HepG2 (cell line): ENCODE results near the gene FGFR3. TPM values are rescaled to one million over a fixed set of nuclear protein-coding genes. Genes with fewer than 3 reads are reported as not detected.

Experiments
- ATAC-seq: fragments of 200-7000 bp; cut with Tn5 transposase; 3 replicates; pipeline ENCODE4 v1.9.1; 2020; ENCODE audit warnings: mild to moderate bottlenecking, moderate library complexity
- BruUV-seq: library from RNA; stranded (reverse); fragments of 400-500 nt; replicated peaks from 2 replicates; lab custom pipeline; 2021; lab: Mats Ljungman, UMichigan
- CTCF ChIA-PET: fragments of 300-600 bp; formaldehyde crosslinking; extraction: SDS; loops from one replicate; lab custom pipeline; 2021; ENCODE audit warnings: low total read pairs, inconsistent platforms, low intra/inter-chr PET ratio; lab: Yijun Ruan, JAX
- POLR2A ChIA-PET: fragments of 350-600 bp; sonication (Branson Sonifier 250); formaldehyde crosslinking; loops from one replicate; lab custom pipeline; 2020; ENCODE audit warnings: antibody characterized with exemption, inconsistent platforms; lab: Yijun Ruan, JAX
- DNase-seq: peaks from one replicate; pipeline ENCODE4 v3.0.0-alpha.2; 2015; ENCODE audit warnings: low spot score
- FAIRE-seq: peaks from 3 replicates; lab custom pipeline; 2011; peaks lifted over from hg19 to GRCh38; lab: Jason Lieb, UNC
- H2AFZ ChIP-seq: one replicate; pipeline ENCODE4 v1.6.1; 2011; ENCODE audit warnings: low read length, inconsistent platforms
- H3K27ac ChIP-seq: fragments of 300-600 bp; 3 replicates; pipeline ENCODE4 v1.8.0; 2011; ENCODE audit warnings: mixed run types, mild to moderate bottlenecking, mixed read lengths, low read length, inconsistent platforms; ENCODE audit not compliant: insufficient read depth; ENCODE audit errors: extremely low read length
- H3K27me3 ChIP-seq, 2 experiments: fragments of 200-600 bp in 1 of 2; 2 replicates in 1 of 2; 3 replicates in 1 of 2; pipeline versions ENCODE4 v1.6.0 to v1.8.0; 2011; ENCODE audit warnings: low read length in 2 of 2, mild to moderate bottlenecking in 2 of 2, moderate library complexity in 2 of 2, inconsistent platforms in 1 of 2; ENCODE audit not compliant: insufficient read depth in 2 of 2, control insufficient read depth in 1 of 2
- H3K36me3 ChIP-seq, 2 experiments: fragments of 200-600 bp in 1 of 2; replicated peaks in 1 of 2; 2 replicates in 1 of 2; 3 replicates in 1 of 2; pipeline versions ENCODE4 v1.5.1 to v1.8.0; 2011; ENCODE audit warnings: low read length in 2 of 2, inconsistent platforms in 1 of 2; ENCODE audit not compliant: insufficient read depth in 2 of 2, control insufficient read depth in 1 of 2
- H3K4me1 ChIP-seq: 2 replicates; pipeline ENCODE4 v1.5.1; 2012; ENCODE audit warnings: low read length, inconsistent platforms; ENCODE audit not compliant: insufficient read depth
- H3K4me2 ChIP-seq: 2 replicates; pipeline ENCODE4 v1.6.0; 2011; ENCODE audit warnings: low read depth, low read length, inconsistent platforms
- H3K4me3 ChIP-seq, 3 experiments: fragments of 200-600 bp in 1 of 3; sonication (generic), shearing (Covaris generic) in 1 of 3; replicated peaks in 1 of 3; 2 replicates each; pipeline ENCODE4 v1.5.1; 2011 to 2016; ENCODE audit warnings: low read length in 3 of 3, inconsistent platforms in 2 of 3, low read depth in 2 of 3, mild to moderate bottlenecking in 2 of 3, control low read depth in 1 of 3, mixed read lengths in 1 of 3; ENCODE audit not compliant: insufficient read depth in 1 of 3
- H3K79me2 ChIP-seq: one replicate; pipeline ENCODE4 v1.6.1; 2011; ENCODE audit warnings: low read length, inconsistent platforms; ENCODE audit not compliant: insufficient read depth
- H3K9ac ChIP-seq: 2 replicates; pipeline ENCODE4 v1.6.0; 2011; ENCODE audit warnings: mild to moderate bottlenecking, low read depth, low read length, inconsistent platforms; ENCODE audit not compliant: insufficient read depth
- H3K9me3 ChIP-seq: 2 replicates; pipeline ENCODE4 v1.5.1; 2012; ENCODE audit warnings: mild to moderate bottlenecking, low read length
- H4K20me1 ChIP-seq: 2 replicates; pipeline ENCODE4 v1.6.0; 2011; ENCODE audit warnings: inconsistent platforms, mild to moderate bottlenecking, low read length, moderate library complexity; ENCODE audit not compliant: insufficient read depth
- NFYB ChIP-seq: sonication (generic); formaldehyde crosslinking; IDR thresholded peaks from 2 replicates; pipeline ENCODE4 v1.4.0; 2020; ENCODE audit warnings: missing genetic modification reagents
- SAFB2 ChIP-seq: sonication (generic); formaldehyde crosslinking; IDR thresholded peaks from 2 replicates; pipeline ENCODE4 v1.5.1; 2020; ENCODE audit warnings: missing genetic modification reagents, low read depth, mild to moderate bottlenecking, borderline replicate concordance
- SIX4 ChIP-seq: sonication (generic); formaldehyde crosslinking; IDR thresholded peaks from 2 replicates; pipeline ENCODE4 v1.4.0; 2020; ENCODE audit warnings: missing genetic modification reagents
- TGIF2 ChIP-seq: IDR thresholded peaks from 2 replicates; pipeline ENCODE4 v1.6.1; 2016; ENCODE audit warnings: control low read depth, missing compliant biosample characterization
- TMF1 ChIP-seq: sonication (generic); formaldehyde crosslinking; IDR thresholded peaks from 2 replicates; pipeline ENCODE4 v1.8.1; 2022; ENCODE audit warnings: low read depth, missing genetic modification reagents
- ZKSCAN5 ChIP-seq: sonication (generic); formaldehyde crosslinking; IDR thresholded peaks from 2 replicates; pipeline ENCODE4 v1.5.1; 2020; ENCODE audit warnings: mild to moderate bottlenecking, missing genetic modification reagents
- ZNF776 ChIP-seq: sonication (generic); formaldehyde crosslinking; IDR thresholded peaks from 2 replicates; pipeline ENCODE4 v1.4.0; 2020; ENCODE audit warnings: mild to moderate bottlenecking, missing genetic modification reagents
- ZNF816 ChIP-seq: sonication (generic); formaldehyde crosslinking; IDR thresholded peaks from 2 replicates; pipeline ENCODE4 v1.8.0; 2022; ENCODE audit warnings: missing genetic modification reagents, mild to moderate bottlenecking, borderline replicate concordance
- WGBS: methylation state at CpG from one replicate; pipeline ENCODE4 v1.1.6; 2017; ENCODE audit warnings: low lambda C conversion rate; 5-methylcytosine and 5-hydroxymethylcytosine counted together
- in situ Hi-C: cut with HindIII; loops from 2 replicates; pipeline ENCODE4 v1.10.0; 2017; ENCODE audit warnings: low pct_unique_long_range_greater_than_20kb; ENCODE audit not compliant: extremely low pct_ligation_motif_present
- intact Hi-C: fragments of 100-400 bp; cut with micrococcal nuclease; formaldehyde crosslinking; loops from one replicate; pipeline ENCODE4 v1.10.0; 2022; ENCODE audit not compliant: unreplicated experiment
- polyA plus RNA-seq, 8 experiments: library from polyadenylated mRNA; depleted of rRNA in 3 of 8; stranded (reverse) in 7 of 8; unstranded in 1 of 8; fragments of >200 nt; fragmentation: Illumina TruSeq in 4 of 8; extraction: Trizol in 4 of 8; gene quantifications; 2 replicates each; pipeline versions ENCODE4 v1.2.1 to v1.2.3, GENCODE V29; 2011 to 2016; ENCODE audit warnings: low read depth in 4 of 8, missing spikeins in 1 of 8, mixed read lengths in 1 of 8; ENCODE audit not compliant: insufficient read depth in 1 of 8
- total RNA-seq, 5 experiments: library from RNA; depleted of rRNA; stranded (reverse); fragments of >200 nt; fragmentation: Illumina TruSeq; extraction: Trizol; gene quantifications; 2 replicates each; pipeline ENCODE4 v1.2.3, GENCODE V29; 2016; ENCODE audit warnings: low read depth in 1 of 5
- TF ChIP-seq, protein P1 (sequence below): sonication (generic); formaldehyde crosslinking; IDR thresholded peaks from 2 replicates; pipeline ENCODE4 v1.4.0; 2020; ENCODE audit warnings: missing genetic modification reagents
- TF ChIP-seq, protein P2 (sequence below): sonication (generic); formaldehyde crosslinking; IDR thresholded peaks from 2 replicates; pipeline ENCODE4 v1.9.0; 2021; ENCODE audit warnings: missing genetic modification reagents, borderline replicate concordance
- TF ChIP-seq, protein P3 (sequence below): sonication (generic); formaldehyde crosslinking; IDR thresholded peaks from 2 replicates; pipeline ENCODE4 v1.5.0; 2020; ENCODE audit warnings: mild to moderate bottlenecking, missing genetic modification reagents, borderline replicate concordance
- TF ChIP-seq, protein P4 (sequence below): sonication (generic); formaldehyde crosslinking; IDR thresholded peaks from 2 replicates; pipeline ENCODE4 v1.5.0; 2020; ENCODE audit warnings: missing genetic modification reagents, mild to moderate bottlenecking, borderline replicate concordance
- TF ChIP-seq, protein P5 (sequence below): sonication (generic); formaldehyde crosslinking; IDR thresholded peaks from 2 replicates; pipeline ENCODE4 v1.8.0; 2023; ENCODE audit warnings: mild to moderate bottlenecking, missing genetic modification reagents

Gene FGFR3
- total and polyA plus RNA-seq, 2 of the 13 experiments (the other 11 are each of a cell fraction or from before 2014, with no cell fraction given) = 103 to 109 TPM

DNA sequence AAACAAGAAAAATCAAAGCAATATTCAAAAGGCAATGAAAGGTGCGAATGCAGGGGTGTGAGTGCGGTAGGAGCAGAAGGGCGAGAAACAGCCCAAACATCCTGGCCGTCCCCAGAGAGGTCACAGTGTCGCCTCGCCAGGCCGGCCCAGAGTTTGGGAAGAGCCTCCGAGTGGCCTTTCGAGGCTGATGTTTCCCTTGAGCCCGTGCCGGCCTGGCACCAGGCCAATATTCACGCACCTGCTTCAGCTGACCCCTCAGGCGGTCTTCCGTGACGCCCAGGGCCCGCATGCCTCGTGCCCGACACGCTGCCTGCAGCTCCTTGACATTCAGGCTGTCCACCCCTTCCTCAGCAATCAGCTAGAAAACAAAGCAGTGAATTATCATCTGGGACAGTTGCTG is 32.2 kb downstream of the FGFR3 start:
- CTCF ChIA-PET = no interaction called here
- in situ Hi-C loops = no loop called here
- peaks cover 22 to 32% of the 10 kb centered on the region in 2 experiments; a peak in 4 of 5 replicates for H3K36me3 ChIP-seq
- 96% methylated on average over 19 of the region's 19 CpGs for WGBS
- H3K4me2 ChIP-seq = no peak overlapping the region
- no peaks in the 10 kb centered on the region for H3K79me2 ChIP-seq
- no peak overlapping the region for H3K27ac ChIP-seq
- H3K27me3 ChIP-seq = no peaks in the 10 kb centered on the region
- H3K9ac ChIP-seq = no peak overlapping the region
- H4K20me1 ChIP-seq = no peaks in the 10 kb centered on the region
- intact Hi-C loops = no loop called here
- POLR2A ChIA-PET = no interaction called here
- H2AFZ ChIP-seq = no peak overlapping the region
- ATAC-seq = no peak
- FAIRE-seq = no peak
- no peak overlapping the region for H3K4me3 ChIP-seq
- no peak for DNase-seq
- no peaks in the 10 kb centered on the region for H3K9me3 ChIP-seq
- BruUV-seq = no TSS peak
- peaks cover 27% of the 10 kb centered on the region for H3K4me1 ChIP-seq
- TF ChIP-seq, protein P1, sequence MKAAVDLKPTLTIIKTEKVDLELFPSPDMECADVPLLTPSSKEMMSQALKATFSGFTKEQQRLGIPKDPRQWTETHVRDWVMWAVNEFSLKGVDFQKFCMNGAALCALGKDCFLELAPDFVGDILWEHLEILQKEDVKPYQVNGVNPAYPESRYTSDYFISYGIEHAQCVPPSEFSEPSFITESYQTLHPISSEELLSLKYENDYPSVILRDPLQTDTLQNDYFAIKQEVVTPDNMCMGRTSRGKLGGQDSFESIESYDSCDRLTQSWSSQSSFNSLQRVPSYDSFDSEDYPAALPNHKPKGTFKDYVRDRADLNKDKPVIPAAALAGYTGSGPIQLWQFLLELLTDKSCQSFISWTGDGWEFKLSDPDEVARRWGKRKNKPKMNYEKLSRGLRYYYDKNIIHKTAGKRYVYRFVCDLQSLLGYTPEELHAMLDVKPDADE (CRISPR knock-in tag) = no peak
- TF ChIP-seq TGIF2 (CRISPR knock-in tag) (no peak), SAFB2 (CRISPR knock-in tag) (no peak), ZNF776 (CRISPR knock-in tag) (no peak), SIX4 (CRISPR knock-in tag) (no peak), ZNF816 (CRISPR knock-in tag) (no peak), NFYB (CRISPR knock-in tag) (no peak), TMF1 (CRISPR knock-in tag) (no peak), ZKSCAN5 (no peak)
- TF ChIP-seq, protein P2, sequence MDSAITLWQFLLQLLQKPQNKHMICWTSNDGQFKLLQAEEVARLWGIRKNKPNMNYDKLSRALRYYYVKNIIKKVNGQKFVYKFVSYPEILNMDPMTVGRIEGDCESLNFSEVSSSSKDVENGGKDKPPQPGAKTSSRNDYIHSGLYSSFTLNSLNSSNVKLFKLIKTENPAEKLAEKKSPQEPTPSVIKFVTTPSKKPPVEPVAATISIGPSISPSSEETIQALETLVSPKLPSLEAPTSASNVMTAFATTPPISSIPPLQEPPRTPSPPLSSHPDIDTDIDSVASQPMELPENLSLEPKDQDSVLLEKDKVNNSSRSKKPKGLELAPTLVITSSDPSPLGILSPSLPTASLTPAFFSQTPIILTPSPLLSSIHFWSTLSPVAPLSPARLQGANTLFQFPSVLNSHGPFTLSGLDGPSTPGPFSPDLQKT = no peak
- TF ChIP-seq, protein P3, sequence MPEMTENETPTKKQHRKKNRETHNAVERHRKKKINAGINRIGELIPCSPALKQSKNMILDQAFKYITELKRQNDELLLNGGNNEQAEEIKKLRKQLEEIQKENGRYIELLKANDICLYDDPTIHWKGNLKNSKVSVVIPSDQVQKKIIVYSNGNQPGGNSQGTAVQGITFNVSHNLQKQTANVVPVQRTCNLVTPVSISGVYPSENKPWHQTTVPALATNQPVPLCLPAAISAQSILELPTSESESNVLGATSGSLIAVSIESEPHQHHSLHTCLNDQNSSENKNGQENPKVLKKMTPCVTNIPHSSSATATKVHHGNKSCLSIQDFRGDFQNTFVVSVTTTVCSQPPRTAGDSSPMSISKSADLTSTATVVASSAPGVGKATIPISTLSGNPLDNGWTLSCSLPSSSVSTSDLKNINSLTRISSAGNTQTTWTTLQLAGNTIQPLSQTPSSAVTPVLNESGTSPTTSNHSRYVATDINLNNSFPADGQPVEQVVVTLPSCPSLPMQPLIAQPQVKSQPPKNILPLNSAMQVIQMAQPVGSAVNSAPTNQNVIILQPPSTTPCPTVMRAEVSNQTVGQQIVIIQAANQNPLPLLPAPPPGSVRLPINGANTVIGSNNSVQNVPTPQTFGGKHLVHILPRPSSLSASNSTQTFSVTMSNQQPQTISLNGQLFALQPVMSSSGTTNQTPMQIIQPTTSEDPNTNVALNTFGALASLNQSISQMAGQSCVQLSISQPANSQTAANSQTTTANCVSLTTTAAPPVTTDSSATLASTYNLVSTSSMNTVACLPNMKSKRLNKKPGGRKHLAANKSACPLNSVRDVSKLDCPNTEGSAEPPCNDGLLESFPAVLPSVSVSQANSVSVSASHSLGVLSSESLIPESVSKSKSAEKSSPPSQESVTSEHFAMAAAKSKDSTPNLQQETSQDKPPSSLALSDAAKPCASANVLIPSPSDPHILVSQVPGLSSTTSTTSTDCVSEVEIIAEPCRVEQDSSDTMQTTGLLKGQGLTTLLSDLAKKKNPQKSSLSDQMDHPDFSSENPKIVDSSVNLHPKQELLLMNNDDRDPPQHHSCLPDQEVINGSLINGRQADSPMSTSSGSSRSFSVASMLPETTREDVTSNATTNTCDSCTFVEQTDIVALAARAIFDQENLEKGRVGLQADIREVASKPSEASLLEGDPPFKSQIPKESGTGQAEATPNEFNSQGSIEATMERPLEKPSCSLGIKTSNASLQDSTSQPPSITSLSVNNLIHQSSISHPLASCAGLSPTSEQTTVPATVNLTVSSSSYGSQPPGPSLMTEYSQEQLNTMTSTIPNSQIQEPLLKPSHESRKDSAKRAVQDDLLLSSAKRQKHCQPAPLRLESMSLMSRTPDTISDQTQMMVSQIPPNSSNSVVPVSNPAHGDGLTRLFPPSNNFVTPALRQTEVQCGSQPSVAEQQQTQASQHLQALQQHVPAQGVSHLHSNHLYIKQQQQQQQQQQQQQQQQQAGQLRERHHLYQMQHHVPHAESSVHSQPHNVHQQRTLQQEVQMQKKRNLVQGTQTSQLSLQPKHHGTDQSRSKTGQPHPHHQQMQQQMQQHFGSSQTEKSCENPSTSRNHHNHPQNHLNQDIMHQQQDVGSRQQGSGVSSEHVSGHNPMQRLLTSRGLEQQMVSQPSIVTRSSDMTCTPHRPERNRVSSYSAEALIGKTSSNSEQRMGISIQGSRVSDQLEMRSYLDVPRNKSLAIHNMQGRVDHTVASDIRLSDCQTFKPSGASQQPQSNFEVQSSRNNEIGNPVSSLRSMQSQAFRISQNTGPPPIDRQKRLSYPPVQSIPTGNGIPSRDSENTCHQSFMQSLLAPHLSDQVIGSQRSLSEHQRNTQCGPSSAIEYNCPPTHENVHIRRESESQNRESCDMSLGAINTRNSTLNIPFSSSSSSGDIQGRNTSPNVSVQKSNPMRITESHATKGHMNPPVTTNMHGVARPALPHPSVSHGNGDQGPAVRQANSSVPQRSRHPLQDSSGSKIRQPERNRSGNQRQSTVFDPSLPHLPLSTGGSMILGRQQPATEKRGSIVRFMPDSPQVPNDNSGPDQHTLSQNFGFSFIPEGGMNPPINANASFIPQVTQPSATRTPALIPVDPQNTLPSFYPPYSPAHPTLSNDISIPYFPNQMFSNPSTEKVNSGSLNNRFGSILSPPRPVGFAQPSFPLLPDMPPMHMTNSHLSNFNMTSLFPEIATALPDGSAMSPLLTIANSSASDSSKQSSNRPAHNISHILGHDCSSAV (CRISPR knock-in tag) = no peak
- TF ChIP-seq, protein P4, sequence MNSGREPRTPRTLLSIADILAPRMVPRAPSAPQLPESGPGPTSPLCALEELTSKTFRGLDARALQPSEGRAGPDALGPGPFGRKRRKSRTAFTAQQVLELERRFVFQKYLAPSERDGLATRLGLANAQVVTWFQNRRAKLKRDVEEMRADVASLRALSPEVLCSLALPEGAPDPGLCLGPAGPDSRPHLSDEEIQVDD (CRISPR knock-in tag) = no peak
- TF ChIP-seq, protein P5, sequence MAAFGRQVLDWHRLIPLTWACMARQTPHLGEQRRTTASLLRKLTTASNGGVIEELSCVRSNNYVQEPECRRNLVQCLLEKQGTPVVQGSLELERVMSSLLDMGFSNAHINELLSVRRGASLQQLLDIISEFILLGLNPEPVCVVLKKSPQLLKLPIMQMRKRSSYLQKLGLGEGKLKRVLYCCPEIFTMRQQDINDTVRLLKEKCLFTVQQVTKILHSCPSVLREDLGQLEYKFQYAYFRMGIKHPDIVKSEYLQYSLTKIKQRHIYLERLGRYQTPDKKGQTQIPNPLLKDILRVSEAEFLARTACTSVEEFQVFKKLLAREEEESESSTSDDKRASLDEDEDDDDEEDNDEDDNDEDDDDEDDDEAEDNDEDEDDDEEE (CRISPR knock-in tag) = no peak
